22Rv1 (cell line): ENCODE data around the gene HMGB3.
"Not testable (repeated sequence)": the region's sequence is repeated elsewhere in the genome, so short reads cannot be mapped to it uniquely, and the experiment has no call there.

Experiments
- CTCF ChIP-seq: fragments of 450-650 bp; IDR thresholded peaks from 2 replicates; pipeline ENCODE4 v1.5.1; 2017; ENCODE audit warnings: mild to moderate bottlenecking
- ZFX ChIP-seq: fragments of 450-650 bp; IDR thresholded peaks from 2 replicates; pipeline ENCODE4 v1.6.1; 2017; ENCODE audit warnings: antibody characterized with exemption, borderline replicate concordance

DNA sequence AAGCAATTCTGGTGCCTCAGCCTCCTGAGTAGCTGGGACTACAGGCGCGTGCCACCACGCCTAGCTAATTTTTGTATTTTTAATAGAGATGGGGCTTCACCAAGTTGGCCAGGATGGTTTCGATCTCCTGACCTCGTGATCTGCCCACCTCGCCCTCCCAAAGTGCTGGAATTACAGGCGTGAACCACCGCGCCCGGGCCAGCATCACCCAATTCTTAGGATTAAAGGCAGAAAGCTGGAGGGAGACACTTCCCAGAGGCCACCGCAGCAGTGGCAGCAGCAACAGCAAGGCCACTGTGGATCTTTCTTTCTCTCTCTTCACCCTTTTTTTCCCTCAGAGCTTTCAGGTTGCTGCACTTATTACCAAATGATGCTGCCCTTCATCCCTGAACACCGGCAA is 18.7 kb upstream of the HMGB3 start:
- not testable (repeated sequence) for TF ChIP-seq CTCF, ZFX
